ENCODE data around the gene TMEM38A. TPM values are rescaled to one million over a fixed set of nuclear protein-coding genes. Genes with fewer than 3 reads are reported as not detected.
"Not testable (repeated sequence)": the region's sequence is repeated elsewhere in the genome, so short reads cannot be mapped to it uniquely, and the experiment has no call there.

Gene TMEM38A
- total RNA-seq, 2 experiments from 2014 or later, result 1.1 to 1.7 TPM

GRCh38 chr19:16645140-16645539 is 15.8 kb upstream of the TMEM38A start:
- POLR2A ChIA-PET, result no interaction called here
- DNase-seq, result no peak
- Mint-ChIP-seq H3K36me3 (ENCODE audit: low read depth) (peaks cover 55% of the 10 kb centered on the region), H3K27ac (no peak overlapping the region), H3K9me3 (no peaks in the 10 kb centered on the region), H3K4me1 (peaks cover 12% of the 10 kb centered on the region), H3K27me3 (no peaks in the 10 kb centered on the region), H3K4me3 (no peak overlapping the region)
- CTCF ChIA-PET, result interaction anchor here (0.6 kb wide), 1 partner anchor 1383 kb away, joined by 3 read pairs; no protein-coding TSS in a partner anchor

- POLR2A ChIA-PET, result no interaction called here
- no peak for DNase-seq
- Mint-ChIP-seq H3K4me1 (peaks cover 14% of the 10 kb centered on the region), H3K27ac (no peak overlapping the region), H3K27me3 (no peaks in the 10 kb centered on the region), H3K9me3 (no peaks in the 10 kb centered on the region), H3K4me3 (no peak overlapping the region), H3K36me3 (ENCODE audit: low read depth) (peaks cover 70% of the 10 kb centered on the region)
- CTCF ChIA-PET, result interaction anchor here (0.9 kb wide), 1 partner anchor 24 kb away, joined by 3 read pairs; no protein-coding TSS in a partner anchor
Measured at GRCh38 chr19:16649734-16650133, 11.2 kb upstream of the TMEM38A start.

GRCh38 chr19:16650821-16651220 is 10.1 kb upstream of the TMEM38A start:
- Mint-ChIP-seq H3K27me3 (no peaks in the 10 kb centered on the region), H3K27ac (no peak overlapping the region)

GRCh38 chr19:16651421-16652188 is 9.3 kb upstream of the TMEM38A start:
- CTCF ChIA-PET, POLR2A ChIA-PET, DNase-seq, H3K4me3 Mint-ChIP-seq, H3K27ac Mint-ChIP-seq, H3K9me3 Mint-ChIP-seq, H3K27me3 Mint-ChIP-seq: not testable (repeated sequence)
- H3K36me3 Mint-ChIP-seq (ENCODE audit: low read depth), result peaks cover 68% of the 10 kb centered on the region
- H3K4me1 Mint-ChIP-seq, result peaks cover 21% of the 10 kb centered on the region

More at GRCh38 chr19:16650821-16651220, 10.1 kb upstream of the TMEM38A start:
- DNase-seq, result no peak
- Mint-ChIP-seq H3K4me1 (peaks cover 16% of the 10 kb centered on the region), H3K4me3 (no peak overlapping the region), H3K9me3 (no peaks in the 10 kb centered on the region), H3K36me3 (ENCODE audit: low read depth) (peaks cover 69% of the 10 kb centered on the region)
- POLR2A ChIA-PET, result no interaction called here
- CTCF ChIA-PET, result no interaction called here

- no peaks in the 10 kb centered on the region for H3K27me3 Mint-ChIP-seq
- POLR2A ChIA-PET, result no interaction called here
Measured at GRCh38 chr19:16652854-16653253, 8.1 kb upstream of the TMEM38A start.

GRCh38 chr19:16654140-16654539 is 6.8 kb upstream of the TMEM38A start:
- DNase-seq, result no peak
- H3K4me1 Mint-ChIP-seq, result peaks cover 40% of the 10 kb centered on the region
- H3K27ac Mint-ChIP-seq, result no peak overlapping the region
- H3K36me3 Mint-ChIP-seq (ENCODE audit: low read depth), result peaks cover 75% of the 10 kb centered on the region
- no peaks in the 10 kb centered on the region for H3K9me3 Mint-ChIP-seq
- no peaks in the 10 kb centered on the region for H3K27me3 Mint-ChIP-seq
- H3K4me3 Mint-ChIP-seq, result no peak overlapping the region
- ChIA-PET POLR2A (no interaction called here), CTCF (no interaction called here)

More at GRCh38 chr19:16652854-16653253, 8.1 kb upstream of the TMEM38A start:
- H3K9me3 Mint-ChIP-seq, result no peaks in the 10 kb centered on the region
- no peak for DNase-seq
- no peak overlapping the region for H3K4me3 Mint-ChIP-seq
- H3K4me1 Mint-ChIP-seq, result peaks cover 28% of the 10 kb centered on the region
- H3K27ac Mint-ChIP-seq, result no peak overlapping the region
- CTCF ChIA-PET, result no interaction called here
- H3K36me3 Mint-ChIP-seq (ENCODE audit: low read depth), result peaks cover 70% of the 10 kb centered on the region

GRCh38 chr19:16654627-16655026 is 6.3 kb upstream of the TMEM38A start:
- peaks cover 41% of the 10 kb centered on the region for H3K4me1 Mint-ChIP-seq
- ChIA-PET CTCF (no interaction called here), POLR2A (no interaction called here)
- H3K27me3 Mint-ChIP-seq, result no peaks in the 10 kb centered on the region
- no peak for DNase-seq
- peaks cover 76% of the 10 kb centered on the region for H3K36me3 Mint-ChIP-seq (ENCODE audit: low read depth)
- H3K9me3 Mint-ChIP-seq, result no peaks in the 10 kb centered on the region
- H3K27ac Mint-ChIP-seq, result no peak overlapping the region
- H3K4me3 Mint-ChIP-seq, result no peak overlapping the region

GRCh38 chr19:16655727-16656126 is 5.2 kb upstream of the TMEM38A start:
- Mint-ChIP-seq H3K27me3 (no peaks in the 10 kb centered on the region), H3K27ac (no peak overlapping the region), H3K4me1 (peaks cover 37% of the 10 kb centered on the region), H3K9me3 (no peaks in the 10 kb centered on the region), H3K36me3 (ENCODE audit: low read depth) (peaks cover 70% of the 10 kb centered on the region), H3K4me3 (no peak overlapping the region)
- DNase-seq, result no peak
- CTCF ChIA-PET, result no interaction called here
- POLR2A ChIA-PET, result interaction anchor here (1.1 kb wide), 1 partner anchor 28 kb away, joined by 4 read pairs; no protein-coding TSS in a partner anchor

GRCh38 chr19:16657384-16657783 is 3.6 kb upstream of the TMEM38A start:
- POLR2A ChIA-PET, result no interaction called here
- peaks cover 54% of the 10 kb centered on the region for H3K36me3 Mint-ChIP-seq (ENCODE audit: low read depth)
- H3K4me1 Mint-ChIP-seq, result peaks cover 47% of the 10 kb centered on the region
- no peaks in the 10 kb centered on the region for H3K9me3 Mint-ChIP-seq
- CTCF ChIA-PET, result interaction anchor here (0.9 to 1.4 kb wide), 2 partner anchors 9 to 20 kb away, joined by 3 read pairs; no protein-coding TSS in a partner anchor
- H3K27me3 Mint-ChIP-seq, result peaks cover 12% of the 10 kb centered on the region
- peak overlapping the region; percentile 38 for H3K27ac Mint-ChIP-seq
- no peak for DNase-seq
- no peak overlapping the region for H3K4me3 Mint-ChIP-seq

- ChIA-PET POLR2A (interaction anchor here (0.6 kb wide), 1 partner anchor 121 kb away, joined by 6 read pairs; no protein-coding TSS in a partner anchor), CTCF (interaction anchor here (1.0 to 1.5 kb wide), 2 partner anchors 12 to 41 kb away, joined by 3 to 4 read pairs; no protein-coding TSS in a partner anchor)
- Mint-ChIP-seq H3K27ac (peak overlapping the region; percentile 95), H3K9me3 (no peaks in the 10 kb centered on the region), H3K36me3 (ENCODE audit: low read depth) (peaks cover 35% of the 10 kb centered on the region), H3K4me1 (peaks cover 58% of the 10 kb centered on the region), H3K27me3 (peaks cover 17% of the 10 kb centered on the region), H3K4me3 (peak overlapping the region; percentile 97)
- no peak for DNase-seq
Measured at GRCh38 chr19:16659464-16659831, 1.5 kb upstream of the TMEM38A start.

- Mint-ChIP-seq H3K27ac (peak within 1 kb of the TSS; percentile 95), H3K27me3 (peaks cover 17% of the 10 kb centered on the region), H3K4me3 (peak within 1 kb of the TSS; percentile 97), H3K36me3 (ENCODE audit: low read depth) (peaks cover 32% of the 10 kb centered on the region), H3K4me1 (peaks cover 54% of the 10 kb centered on the region), H3K9me3 (no peaks in the 10 kb centered on the region)
- CTCF ChIA-PET, result interaction anchor here (1.0 to 1.5 kb wide), 4 partner anchors 12 to 622 kb away, joined by 3 to 4 read pairs (median 3); no protein-coding TSS in a partner anchor
- DNase-seq, result peak; percentile 99
- POLR2A ChIA-PET, result no interaction called here
Measured at GRCh38 chr19:16659832-16660708, 869 bp upstream of the TMEM38A start, which contains the start of gene SMIM7. Gene SMIM7, minus strand, starts transcription at chr19:16660144. Its CDS starts 34 bp downstream, at chr19:16660110.

GRCh38 chr19:16661480-16662034 is 618 bp downstream of the TMEM38A start:
- DNase-seq, result peak; percentile 12
- ChIA-PET POLR2A (no interaction called here), CTCF (interaction anchor here (0.6 to 1.2 kb wide), 4 partner anchors 10 to 1471 kb away, joined by 3 to 4 read pairs (median 3); no protein-coding TSS in a partner anchor)
- Mint-ChIP-seq H3K4me3 (peak overlapping the region; percentile 71), H3K27me3 (peaks cover 17% of the 10 kb centered on the region), H3K9me3 (no peaks in the 10 kb centered on the region), H3K27ac (peak overlapping the region; percentile 50), H3K36me3 (ENCODE audit: low read depth) (peaks cover 20% of the 10 kb centered on the region), H3K4me1 (peaks cover 49% of the 10 kb centered on the region)
